NCI-H2227 (cell line): Measurements from ENCODE around the gene TTC23.
A peak's percentile ranks its signal among the peaks of the same experiment; 100 is the strongest.

ENCODE experiments used
- DNase-seq: peaks from one replicate; lab custom pipeline; 2025; ENCODE audit not compliant: unreplicated experiment; lab: John Stamatoyannopoulos, UW

TTC23 gene

GRCh38 chr15:99139276-99139675 is 110.1 kb downstream of the TTC23 start:
- DNase-seq: no peak

GRCh38 chr15:99138491-99138982 is 110.8 kb downstream of the TTC23 start:
- no peak for DNase-seq

- no peak for DNase-seq
Observed at GRCh38 chr15:99137877-99138276, 111.5 kb downstream of the TTC23 start.

- DNase-seq: no peak
Observed at GRCh38 chr15:99137111-99137546, 112.3 kb downstream of the TTC23 start.

- no peak for DNase-seq
Observed at GRCh38 chr15:99135194-99135593, 114.2 kb downstream of the TTC23 start.

- no peak for DNase-seq
Observed at GRCh38 chr15:99134317-99134821, 115.0 kb downstream of the TTC23 start.

- DNase-seq: no peak
Observed at GRCh38 chr15:99132634-99133287, 116.6 kb downstream of the TTC23 start.

- no peak for DNase-seq
Observed at GRCh38 chr15:99132122-99132521, 117.3 kb downstream of the TTC23 start.

GRCh38 chr15:99131441-99132023 is 117.8 kb downstream of the TTC23 start:
- no peak for DNase-seq

- no peak for DNase-seq
Observed at GRCh38 chr15:99130765-99131440, 118.5 kb downstream of the TTC23 start.

- DNase-seq: no peak
Observed at GRCh38 chr15:99130314-99130713, 119.1 kb downstream of the TTC23 start.

GRCh38 chr15:99129644-99130043 is 119.7 kb downstream of the TTC23 start:
- DNase-seq: no peak

- no peak for DNase-seq
Observed at GRCh38 chr15:99128411-99128810, 121.0 kb downstream of the TTC23 start.

GRCh38 chr15:99127773-99128172 is 121.6 kb downstream of the TTC23 start:
- no peak for DNase-seq

GRCh38 chr15:99126930-99127329 is 122.5 kb downstream of the TTC23 start:
- DNase-seq: no peak

- DNase-seq: no peak
Observed at GRCh38 chr15:99126131-99126588, 123.2 kb downstream of the TTC23 start.

GRCh38 chr15:99125061-99125891 is 124.1 kb downstream of the TTC23 start:
- DNase-seq: no peak

GRCh38 chr15:99124641-99125040 is 124.7 kb downstream of the TTC23 start:
- DNase-seq: no peak

- DNase-seq: peak; percentile 80
Observed at GRCh38 chr15:99123713-99124451, 125.5 kb downstream of the TTC23 start.
